K562 (cell line): ENCODE results near the gene CCNL2. TPM values are rescaled to one million over a fixed set of nuclear protein-coding genes. Genes with fewer than 3 reads are reported as not detected.

ENCODE experiments used
- ARNT ChIP-seq, 2 experiments: fragments of 450-650 bp; IDR thresholded peaks; 2 replicates each; pipeline ENCODE4 v1.6.1; 2016; ENCODE audit warnings: mild to moderate bottlenecking in 1 of 2
- CAMTA2 ChIP-seq: fragments of 250-450 bp; sonication (Bioruptor Pico); conservative IDR thresholded peaks from 2 replicates; pipeline ENCODE4 v1.5.1; 2022
- CXXC5 ChIP-seq: fragments of 250-450 bp; sonication (Bioruptor Pico); IDR thresholded peaks from 2 replicates; pipeline ENCODE4 v1.8.0; 2022; ENCODE audit warnings: inconsistent platforms, mild to moderate bottlenecking, moderate library complexity
- DDX20 ChIP-seq: fragments of 450-650 bp; IDR thresholded peaks from 2 replicates; pipeline ENCODE4 v1.6.1; 2016; ENCODE audit warnings: missing genetic modification characterization, low read depth, mild to moderate bottlenecking, missing compliant biosample characterization, moderate library complexity
- FOSL1 ChIP-seq: fragments of 200-800 bp; sonication (Bioruptor generic); conservative IDR thresholded peaks from 2 replicates; pipeline ENCODE4 v1.6.1; 2016; ENCODE audit warnings: missing genetic modification characterization, missing compliant biosample characterization
- HMG20A ChIP-seq: fragments of 450-650 bp; formaldehyde crosslinking; conservative IDR thresholded peaks from 2 replicates; pipeline ENCODE4 v1.4.0; 2020; ENCODE audit warnings: mild to moderate bottlenecking, mixed read lengths
- HNRNPL ChIP-seq: fragments of 200-400 bp; formaldehyde crosslinking; IDR thresholded peaks from 2 replicates; pipeline ENCODE4 v1.6.1; 2017; ENCODE audit warnings: low read depth, mild to moderate bottlenecking, low read length
- MAFF ChIP-seq: IDR thresholded peaks from 2 replicates; pipeline ENCODE4 v1.6.1; 2012; ENCODE audit warnings: low read length, improper control_type of control experiment
- MCM5 ChIP-seq: fragments of 450-650 bp; IDR thresholded peaks from 2 replicates; pipeline ENCODE4 v1.6.1; 2016; ENCODE audit warnings: low read depth
- NR2C2 ChIP-seq, 2 experiments: fragments of 200-800 bp in 1 of 2; sonication (Bioruptor generic) in 1 of 2; sonication (generic) in 1 of 2; formaldehyde crosslinking in 1 of 2; IDR thresholded peaks; 2 replicates each; pipeline versions ENCODE4 v1.6.1 to v1.8.0; 2016 to 2022; ENCODE audit warnings: mild to moderate bottlenecking in 1 of 2, missing compliant biosample characterization in 1 of 2, missing genetic modification characterization in 1 of 2, missing genetic modification reagents in 1 of 2
- RBM17 ChIP-seq: fragments of 200-400 bp; formaldehyde crosslinking; IDR thresholded peaks from 2 replicates; pipeline ENCODE4 v1.6.1; 2017; ENCODE audit warnings: low read depth, mild to moderate bottlenecking, low read length, borderline replicate concordance
- SRF ChIP-seq, 2 experiments: fragments of 250-450, 450-650 bp in 1 of 2; sonication (Bioruptor Pico) in 1 of 2; sonication (generic) in 1 of 2; formaldehyde crosslinking; IDR thresholded peaks; 2 replicates each; pipeline versions ENCODE4 v1.5.0 to v1.5.1; 2020 to 2022; ENCODE audit warnings: mild to moderate bottlenecking in 1 of 2, missing genetic modification reagents in 1 of 2
- SRSF9 ChIP-seq: fragments of 200-400 bp; formaldehyde crosslinking; IDR thresholded peaks from 2 replicates; pipeline ENCODE4 v1.6.1; 2017; ENCODE audit warnings: low read depth, low read length, borderline replicate concordance
- TAF15 ChIP-seq: fragments of 200-400 bp; formaldehyde crosslinking; IDR thresholded peaks from 2 replicates; pipeline ENCODE4 v1.6.1; 2017; ENCODE audit warnings: mild to moderate bottlenecking, low read depth, low read length, moderate library complexity
- TARDBP ChIP-seq: fragments of 450-650 bp; IDR thresholded peaks from 2 replicates; pipeline ENCODE4 v1.6.1; 2016
- TCF3 ChIP-seq: sonication (generic); formaldehyde crosslinking; IDR thresholded peaks from 2 replicates; pipeline ENCODE4 v1.4.0; 2020; ENCODE audit warnings: mild to moderate bottlenecking, missing genetic modification reagents
- ZNF224 ChIP-seq: sonication (generic); formaldehyde crosslinking; IDR thresholded peaks from 2 replicates; pipeline ENCODE4 v1.8.0; 2022; ENCODE audit warnings: mild to moderate bottlenecking, missing genetic modification reagents
- ZNF347 ChIP-seq: fragments of 450-650 bp; formaldehyde crosslinking; IDR thresholded peaks from 2 replicates; pipeline ENCODE4 v1.4.0; 2020; ENCODE audit warnings: low read depth, mild to moderate bottlenecking, moderate library complexity
- ZNF586 ChIP-seq: fragments of 450-650 bp; formaldehyde crosslinking; conservative IDR thresholded peaks from 2 replicates; pipeline ENCODE4 v1.4.0; 2020; ENCODE audit warnings: mild to moderate bottlenecking, moderate library complexity
- ZNF717 ChIP-seq: fragments of 250-450 bp; sonication (Bioruptor Pico); IDR thresholded peaks from 2 replicates; pipeline ENCODE4 v1.5.0; 2021
- polyA plus RNA-seq, 8 experiments: library from polyadenylated mRNA; depleted of rRNA in 4 of 8; stranded (reverse) in 5 of 8; unstranded in 3 of 8; fragments of >200 nt; fragmentation: Nextera tagmentation in 2 of 8; fragmentation: Illumina TruSeq in 1 of 8; extraction: Ambion mirVana in 2 of 8; extraction: Trizol in 1 of 8; gene quantifications; 2 replicates each; pipeline versions ENCODE4 v1.2.1 to v1.2.3, GENCODE V29; 2011 to 2014; ENCODE audit warnings: inconsistent platforms in 1 of 8, missing spikeins in 1 of 8
- total RNA-seq, 7 experiments: library from RNA; depleted of rRNA in 6 of 7; stranded (reverse); fragments of >200 nt in 6 of 7; fragmentation: Illumina TruSeq in 2 of 7; extraction: Trizol in 2 of 7; gene quantifications; 2 replicates each; pipeline versions ENCODE4 v1.2.1 to v1.2.3, GENCODE V29; 2011 to 2021; ENCODE audit warnings: low replicate concordance in 1 of 7
- TF ChIP-seq, protein P1 (sequence below): fragments of 250-450 bp; sonication (Bioruptor Pico); IDR thresholded peaks from 2 replicates; pipeline ENCODE4 v1.9.0; 2021; ENCODE audit warnings: mild to moderate bottlenecking, inconsistent platforms
- TF ChIP-seq, protein P2 (sequence below): sonication (generic); formaldehyde crosslinking; IDR thresholded peaks from 2 replicates; pipeline ENCODE4 v1.8.0; 2022; ENCODE audit warnings: mild to moderate bottlenecking, low read depth, missing genetic modification reagents
- TF ChIP-seq, protein P3 (sequence below): fragments of 450-650 bp; formaldehyde crosslinking; IDR thresholded peaks from 2 replicates; pipeline ENCODE4 v1.4.0; 2020; ENCODE audit warnings: mild to moderate bottlenecking, moderate library complexity

CCNL2 gene
- total and polyA plus RNA-seq, 9 of the 15 experiments (the other 6 are each of a cell fraction or from before 2014, with no cell fraction given) = 2.8 to 287 (median 94.5) TPM

DNA sequence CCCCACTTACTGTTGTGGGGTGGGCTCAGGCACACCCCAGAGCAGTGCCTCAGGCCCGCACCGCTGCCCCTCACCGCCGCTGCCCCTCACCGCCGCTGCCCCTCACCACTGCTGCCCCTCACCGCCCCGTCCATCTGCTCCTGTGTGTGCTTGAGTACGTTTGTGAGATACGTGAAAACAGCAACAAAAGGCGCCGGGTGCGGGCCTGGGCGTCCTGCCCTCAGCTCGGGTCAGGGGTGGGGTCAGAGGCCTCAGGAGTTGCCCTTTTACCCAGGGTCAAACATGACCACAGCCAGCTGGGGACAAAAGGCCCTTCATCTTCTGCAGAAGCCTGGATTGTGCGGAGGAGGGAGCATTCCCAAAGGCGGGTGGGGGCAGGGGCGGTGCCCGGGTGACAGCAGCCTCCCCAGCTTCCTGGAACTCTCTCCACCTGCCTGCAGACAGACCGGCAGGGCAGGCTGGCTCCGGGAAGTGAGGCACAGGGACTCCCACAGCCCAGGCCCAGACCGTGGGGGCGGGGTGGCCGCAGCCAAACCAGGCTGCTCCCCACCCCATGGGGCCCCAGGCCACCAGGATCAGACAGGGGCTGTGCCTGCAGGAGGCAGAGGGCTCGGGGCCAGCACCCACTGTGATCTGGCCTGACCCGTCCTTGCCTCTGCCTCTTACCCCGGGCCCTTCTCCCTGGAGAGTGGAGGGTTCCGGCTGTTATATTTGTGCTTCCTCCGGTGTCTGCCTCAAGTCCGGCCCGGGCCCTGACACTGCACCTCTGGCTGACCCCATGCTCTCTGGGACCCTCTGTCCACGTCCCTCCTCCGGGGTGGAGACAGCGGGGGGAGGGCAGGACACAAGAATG is 34.0 kb upstream of the CCNL2 start (continued):
- no peak for TF ChIP-seq SRSF9
- no peak for TF ChIP-seq MCM5
- no peak for TF ChIP-seq ZNF347
- peak; percentile 74 for TF ChIP-seq CXXC5 (CRISPR knock-in tag)
- no peak for TF ChIP-seq TARDBP
- TF ChIP-seq, protein P1, sequence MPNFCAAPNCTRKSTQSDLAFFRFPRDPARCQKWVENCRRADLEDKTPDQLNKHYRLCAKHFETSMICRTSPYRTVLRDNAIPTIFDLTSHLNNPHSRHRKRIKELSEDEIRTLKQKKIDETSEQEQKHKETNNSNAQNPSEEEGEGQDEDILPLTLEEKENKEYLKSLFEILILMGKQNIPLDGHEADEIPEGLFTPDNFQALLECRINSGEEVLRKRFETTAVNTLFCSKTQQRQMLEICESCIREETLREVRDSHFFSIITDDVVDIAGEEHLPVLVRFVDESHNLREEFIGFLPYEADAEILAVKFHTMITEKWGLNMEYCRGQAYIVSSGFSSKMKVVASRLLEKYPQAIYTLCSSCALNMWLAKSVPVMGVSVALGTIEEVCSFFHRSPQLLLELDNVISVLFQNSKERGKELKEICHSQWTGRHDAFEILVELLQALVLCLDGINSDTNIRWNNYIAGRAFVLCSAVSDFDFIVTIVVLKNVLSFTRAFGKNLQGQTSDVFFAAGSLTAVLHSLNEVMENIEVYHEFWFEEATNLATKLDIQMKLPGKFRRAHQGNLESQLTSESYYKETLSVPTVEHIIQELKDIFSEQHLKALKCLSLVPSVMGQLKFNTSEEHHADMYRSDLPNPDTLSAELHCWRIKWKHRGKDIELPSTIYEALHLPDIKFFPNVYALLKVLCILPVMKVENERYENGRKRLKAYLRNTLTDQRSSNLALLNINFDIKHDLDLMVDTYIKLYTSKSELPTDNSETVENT (CRISPR knock-in tag) = peak; percentile 67; the same call in 1 of the 2 replicates
- no peak for TF ChIP-seq RBM17
- no peak; a peak in 1 of 4 replicates for TF ChIP-seq SRF (CRISPR knock-in tag; IDR thresholded peaks at IDR 0.05)
- TF ChIP-seq TCF3 (CRISPR knock-in tag) = peak; percentile 48; the same call in 1 of the 2 replicates
- TF ChIP-seq ZNF586 (CRISPR knock-in tag) = no peak
- no peak for TF ChIP-seq ARNT (IDR thresholded peaks at IDR 0.05)
- TF ChIP-seq HNRNPL = 0 out of 2 replicates have a peak, but pooled peaks have one; percentile 29
- TF ChIP-seq HMG20A (CRISPR knock-in tag) = no peak
- TF ChIP-seq DDX20 = no peak
- 0 out of 2 replicates have a peak, but pooled peaks have one; percentile 22 for TF ChIP-seq ZNF717
- TF ChIP-seq TAF15 = peak; percentile 16; the same call in 1 of the 2 replicates
- TF ChIP-seq ZNF224 (CRISPR knock-in tag) = no peak
- 0 out of 2 replicates have a peak, but pooled peaks have one; percentile 11 for TF ChIP-seq FOSL1
- TF ChIP-seq, protein P2, sequence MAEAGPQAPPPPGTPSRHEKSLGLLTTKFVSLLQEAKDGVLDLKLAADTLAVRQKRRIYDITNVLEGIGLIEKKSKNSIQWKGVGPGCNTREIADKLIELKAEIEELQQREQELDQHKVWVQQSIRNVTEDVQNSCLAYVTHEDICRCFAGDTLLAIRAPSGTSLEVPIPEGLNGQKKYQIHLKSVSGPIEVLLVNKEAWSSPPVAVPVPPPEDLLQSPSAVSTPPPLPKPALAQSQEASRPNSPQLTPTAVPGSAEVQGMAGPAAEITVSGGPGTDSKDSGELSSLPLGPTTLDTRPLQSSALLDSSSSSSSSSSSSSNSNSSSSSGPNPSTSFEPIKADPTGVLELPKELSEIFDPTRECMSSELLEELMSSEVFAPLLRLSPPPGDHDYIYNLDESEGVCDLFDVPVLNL = no peak
- no peak for TF ChIP-seq MAFF
- TF ChIP-seq, protein P3, sequence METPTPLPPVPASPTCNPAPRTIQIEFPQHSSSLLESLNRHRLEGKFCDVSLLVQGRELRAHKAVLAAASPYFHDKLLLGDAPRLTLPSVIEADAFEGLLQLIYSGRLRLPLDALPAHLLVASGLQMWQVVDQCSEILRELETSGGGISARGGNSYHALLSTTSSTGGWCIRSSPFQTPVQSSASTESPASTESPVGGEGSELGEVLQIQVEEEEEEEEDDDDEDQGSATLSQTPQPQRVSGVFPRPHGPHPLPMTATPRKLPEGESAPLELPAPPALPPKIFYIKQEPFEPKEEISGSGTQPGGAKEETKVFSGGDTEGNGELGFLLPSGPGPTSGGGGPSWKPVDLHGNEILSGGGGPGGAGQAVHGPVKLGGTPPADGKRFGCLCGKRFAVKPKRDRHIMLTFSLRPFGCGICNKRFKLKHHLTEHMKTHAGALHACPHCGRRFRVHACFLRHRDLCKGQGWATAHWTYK = peak; percentile 61; the same call in 1 of the 2 replicates
- TF ChIP-seq NR2C2 (CRISPR knock-in tag; IDR thresholded peaks at IDR 0.05) = peak; percentile 86
- peak; percentile 95 for TF ChIP-seq NR2C2 (tag; IDR thresholded peaks at IDR 0.05)
- no peak for TF ChIP-seq CAMTA2 (CRISPR knock-in tag)
